HCT116 (cell line): ENCODE results near the gene GALNT11. TPM values are rescaled to one million over a fixed set of nuclear protein-coding genes. Genes with fewer than 3 reads are reported as not detected.
"Not testable (repeated sequence)": the region's sequence is repeated elsewhere in the genome, so short reads cannot be mapped to it uniquely, and the experiment has no call there.

ENCODE experiments used
- ATAC-seq: fragments of 200-7000 bp; cut with Tn5 transposase; 2 replicates; pipeline ENCODE4 v1.9.1; 2020; ENCODE audit warnings: mild to moderate bottlenecking, moderate library complexity
- BruUV-seq: library from RNA; stranded (reverse); fragments of 400-500 nt; replicated peaks from 2 replicates; lab custom pipeline; 2021; lab: Mats Ljungman, UMichigan
- CTCF ChIA-PET: fragments of 300-600 bp; sonication (Branson Sonifier 250); formaldehyde crosslinking; loops from one replicate; lab custom pipeline; 2021; ENCODE audit warnings: antibody characterized with exemption; lab: Charles Lee
- POLR2A ChIA-PET: fragments of 300-600, 350-600 bp; sonication (Branson Sonifier 250); formaldehyde crosslinking; loops from one replicate; lab custom pipeline; 2021; ENCODE audit warnings: antibody characterized with exemption; lab: Charles Lee
- RAD21 ChIA-PET, 2 experiments: fragments of 300-600 bp; sonication (Branson Sonifier 250); formaldehyde crosslinking; loops; one replicate each; lab custom pipeline; 2023; ENCODE audit warnings: low total read pairs in 2 of 2; ENCODE audit not compliant: uncharacterized antibody in 2 of 2, unreplicated experiment in 2 of 2, low non-redundant PET in 1 of 2; lab: Charles Lee
- DNase-seq: peaks from one replicate; pipeline ENCODE4 v3.0.0-alpha.2; 2010; ENCODE audit warnings: low read depth, low spot score
- H2AFZ ChIP-seq: fragments of 200-600 bp; shearing (Covaris generic), sonication (generic); 2 replicates; pipeline ENCODE4 v1.6.1; 2017; ENCODE audit warnings: low read depth, mixed run types, mixed read lengths, antibody characterized with exemption, low read length; ENCODE audit not compliant: poor library complexity, severe bottlenecking
- H3K27ac ChIP-seq: 2 replicates; pipeline ENCODE4 v1.5.1; 2012; ENCODE audit warnings: low read depth, low read length
- H3K27me3 ChIP-seq: fragments of 200-600 bp; sonication (generic); 2 replicates; pipeline ENCODE4 v1.6.1; 2016; ENCODE audit warnings: mixed run types, low read length, mixed read lengths; ENCODE audit not compliant: insufficient read depth
- H3K36me3 ChIP-seq, 2 experiments: fragments of 200-500 bp in 1 of 2; fragments of 200-600 bp in 1 of 2; sonication (Bioruptor generic) in 1 of 2; sonication (generic) in 1 of 2; 2 replicates each; pipeline versions ENCODE4 v1.5.1 to v1.6.1; 2014 to 2016; ENCODE audit warnings: low read length in 2 of 2, inconsistent platforms in 1 of 2, mixed read lengths in 1 of 2, mixed run types in 1 of 2; ENCODE audit not compliant: insufficient read depth in 2 of 2, control insufficient read depth in 1 of 2
- H3K4me1 ChIP-seq, 2 experiments: fragments of 200-600 bp in 1 of 2; sonication (generic) in 1 of 2; 2 replicates each; pipeline versions ENCODE4 v1.5.1 to v1.6.1; 2012 to 2017; ENCODE audit warnings: low read length in 2 of 2, inconsistent platforms in 1 of 2, mild to moderate bottlenecking in 1 of 2, mixed read lengths in 1 of 2, mixed run types in 1 of 2, moderate library complexity in 1 of 2; ENCODE audit not compliant: insufficient read depth in 2 of 2, control insufficient read depth in 1 of 2
- H3K4me2 ChIP-seq: fragments of 200-600 bp; sonication (generic); 2 replicates; pipeline ENCODE4 v1.6.1; 2017; ENCODE audit warnings: mixed run types, low read length, mixed read lengths
- H3K4me3 ChIP-seq, 2 experiments: fragments of 200-600 bp in 1 of 2; sonication (generic) in 1 of 2; replicated peaks in 1 of 2; 2 replicates each; pipeline ENCODE4 v1.5.1; 2011 to 2016; ENCODE audit warnings: low read length in 2 of 2, control low read depth in 1 of 2, low read depth in 1 of 2, mild to moderate bottlenecking in 1 of 2, mixed read lengths in 1 of 2, mixed run types in 1 of 2
- H3K79me2 ChIP-seq: fragments of 200-600 bp; sonication (generic); 2 replicates; pipeline ENCODE4 v1.6.1; 2017; ENCODE audit warnings: mild to moderate bottlenecking, mixed run types, low read length, moderate library complexity, mixed read lengths; ENCODE audit not compliant: insufficient read depth
- H3K9ac ChIP-seq: fragments of 200-600 bp; sonication (generic); 2 replicates; pipeline ENCODE4 v1.6.1; 2016; ENCODE audit warnings: low read length, mixed read lengths
- H3K9me2 ChIP-seq: fragments of 200-600 bp; sonication (generic), shearing (Covaris generic); 2 replicates; pipeline ENCODE4 v1.6.1; 2017; ENCODE audit warnings: mixed run types, mild to moderate bottlenecking, moderate library complexity; ENCODE audit not compliant: insufficient read depth
- H3K9me3 ChIP-seq, 2 experiments: fragments of 200-500 bp in 1 of 2; fragments of 200-600 bp in 1 of 2; sonication (Bioruptor generic) in 1 of 2; sonication (generic) in 1 of 2; 2 replicates each; pipeline ENCODE4 v1.6.1; 2014 to 2017; ENCODE audit warnings: low read length in 2 of 2, mixed read lengths in 2 of 2, inconsistent platforms in 1 of 2, low read depth in 1 of 2, mild to moderate bottlenecking in 1 of 2, mixed run types in 1 of 2, moderate library complexity in 1 of 2; ENCODE audit not compliant: control insufficient read depth in 1 of 2, insufficient read depth in 1 of 2
- H4K20me1 ChIP-seq: fragments of 200-600 bp; sonication (generic), shearing (Covaris generic); 2 replicates; pipeline ENCODE4 v1.6.1; 2017; ENCODE audit warnings: mixed run types, mild to moderate bottlenecking, moderate library complexity; ENCODE audit not compliant: insufficient read depth
- ATF3 ChIP-seq: IDR thresholded peaks from 2 replicates; pipeline ENCODE4 v1.6.1; 2012
- RAD21 ChIP-seq: IDR thresholded peaks from 2 replicates; pipeline ENCODE4 v1.6.1; 2012; ENCODE audit warnings: low read depth, mild to moderate bottlenecking
- SRF ChIP-seq: IDR thresholded peaks from 2 replicates; pipeline ENCODE4 v1.6.1; 2012; ENCODE audit warnings: low read depth
- intact Hi-C: fragments of 100-400 bp; cut with micrococcal nuclease; formaldehyde crosslinking; loops from 2 replicates; pipeline ENCODE4 v1.10.0; 2022
- total RNA-seq: library from RNA; stranded (reverse); gene quantifications from one replicate; pipeline ENCODE4 v1.2.1, GENCODE V29; 2021; ENCODE audit not compliant: unreplicated experiment

Gene GALNT11
- total RNA-seq, 1 experiment from 2014 or later: 28.9 TPM

DNA sequence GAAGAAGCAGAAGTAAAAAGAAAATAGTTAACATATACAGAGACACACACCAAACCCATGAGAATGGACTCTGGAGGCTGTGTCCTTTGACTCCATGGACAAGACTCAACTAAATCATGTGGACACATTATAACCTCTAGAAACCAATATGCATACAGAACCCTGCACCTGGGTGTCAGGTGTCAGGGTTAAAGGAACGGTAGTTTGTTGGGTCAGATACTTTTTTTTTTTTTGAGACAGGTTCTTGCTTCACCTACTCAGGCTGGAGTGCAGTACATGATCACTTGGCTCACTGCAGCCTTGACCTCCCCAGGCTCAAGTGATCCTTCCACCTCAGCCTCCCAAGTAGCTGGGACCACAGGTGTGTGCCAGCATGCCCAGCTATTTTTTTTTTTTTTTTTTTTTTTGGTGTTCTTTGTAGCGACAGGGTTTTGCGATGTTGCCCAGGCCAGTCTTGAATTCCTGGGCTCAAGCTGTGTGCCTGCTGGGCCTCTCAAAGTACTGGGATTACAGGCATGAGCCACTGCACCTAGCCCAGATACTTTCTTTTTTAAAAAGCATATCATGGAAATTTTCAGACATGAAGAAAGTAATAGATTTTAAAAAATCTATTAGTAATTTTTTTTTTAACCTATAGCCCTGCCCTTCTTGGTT, 31.3 kb downstream of the GALNT11 start:
- Histone ChIP-seq H3K9me3 (no peaks in the 10 kb centered on the region), H3K9ac (no peak overlapping the region), H3K9me2 (no peaks in the 10 kb centered on the region), H3K79me2 (peaks cover 14% of the 10 kb centered on the region), H2AFZ (no peak overlapping the region), H3K27ac (no peak overlapping the region), H3K27me3 (no peaks in the 10 kb centered on the region), H3K36me3 (no peaks in the 10 kb centered on the region), H4K20me1 (no peaks in the 10 kb centered on the region), H3K4me1 (peaks cover 3 to 27% of the 10 kb centered on the region in 2 experiments; a peak in 3 of 4 replicates), H3K4me3 (no peak overlapping the region), H3K4me2 (no peak overlapping the region)
- no peak for ATAC-seq
- RAD21 ChIA-PET: interaction anchor here in 1 of 2 experiments (0.7 kb wide), 1 partner anchor 60 kb away, joined by 4 read pairs; no protein-coding TSS in a partner anchor
- CTCF ChIA-PET: no interaction called here
- no peak for DNase-seq
- intact Hi-C loops: no loop called here
- no peak for TF ChIP-seq ATF3
- POLR2A ChIA-PET: no interaction called here
- no TSS peak for BruUV-seq

- no TSS peak for BruUV-seq
- ATAC-seq (no peak), DNase-seq (no peak)
- POLR2A ChIA-PET: no interaction called here
- H3K79me2 ChIP-seq: peaks cover 3% of the 10 kb centered on the region; the same call in 1 of the 2 replicates
- H3K4me3 ChIP-seq: no peak overlapping the region
- CTCF ChIA-PET: no interaction called here
- TF ChIP-seq RAD21: no peak
- TF ChIP-seq SRF: no peak
- no peaks in the 10 kb centered on the region for H3K27me3 ChIP-seq
- no peak overlapping the region for H3K4me2 ChIP-seq
- H4K20me1 ChIP-seq: no peaks in the 10 kb centered on the region
- RAD21 ChIA-PET: no interaction called here
- no peak overlapping the region for H2AFZ ChIP-seq
- no peaks in the 10 kb centered on the region for H3K9me3 ChIP-seq
- no peak overlapping the region for H3K27ac ChIP-seq
- intact Hi-C loops: no loop called here
- H3K36me3 ChIP-seq: no peaks in the 10 kb centered on the region
- H3K9ac ChIP-seq: no peak overlapping the region
- H3K4me1 ChIP-seq: peaks cover 3 to 27% of the 10 kb centered on the region in 2 experiments; a peak in 3 of 4 replicates
- H3K9me2 ChIP-seq: no peaks in the 10 kb centered on the region
These were observed 33.8 kb downstream of the GALNT11 start for GRCh38 chr7:152059311-152059710.

DNA sequence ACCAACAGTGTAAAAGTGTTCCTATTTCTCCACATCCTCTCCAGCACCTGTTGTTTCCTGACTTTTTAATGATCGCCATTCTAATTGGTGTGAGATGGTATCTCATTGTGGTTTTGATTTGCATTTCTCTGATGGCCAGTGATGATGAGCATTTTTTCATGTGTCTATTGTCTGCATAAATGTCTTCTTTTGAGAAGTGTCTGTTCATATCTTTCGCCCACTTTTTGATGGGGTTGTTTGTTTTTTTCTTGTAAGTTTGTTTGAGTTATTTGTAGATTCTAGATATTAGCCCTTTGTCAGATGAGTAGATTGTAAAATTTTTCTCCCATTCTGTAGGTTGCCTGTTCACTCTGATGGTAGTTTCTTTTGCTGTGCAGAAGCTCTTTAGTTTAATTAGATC, 35.6 kb downstream of the GALNT11 start:
- POLR2A ChIA-PET, H2AFZ ChIP-seq, ATAC-seq, RAD21 ChIA-PET, H3K4me3 ChIP-seq, DNase-seq, H3K27ac ChIP-seq, H3K27me3 ChIP-seq, intact Hi-C loops, BruUV-seq, H3K79me2 ChIP-seq, H3K9me3 ChIP-seq, CTCF ChIA-PET, H3K4me2 ChIP-seq, H3K9me2 ChIP-seq, H3K36me3 ChIP-seq, H4K20me1 ChIP-seq, H3K9ac ChIP-seq: not testable (repeated sequence)
- H3K4me1 ChIP-seq: peaks cover 0 to 19% of the 10 kb centered on the region in 2 experiments; a peak in 2 of 4 replicates

GRCh38 chr7:152063192-152063591, 37.7 kb downstream of the GALNT11 start:
- H3K79me2 ChIP-seq, POLR2A ChIA-PET, H3K27ac ChIP-seq, CTCF ChIA-PET, H2AFZ ChIP-seq, H3K36me3 ChIP-seq, H3K27me3 ChIP-seq, BruUV-seq, DNase-seq, intact Hi-C loops, H3K4me3 ChIP-seq, H3K9me3 ChIP-seq, H3K4me1 ChIP-seq, RAD21 ChIA-PET, H3K9me2 ChIP-seq, H4K20me1 ChIP-seq, H3K4me2 ChIP-seq, H3K9ac ChIP-seq, ATAC-seq: not testable (repeated sequence)
